ENCODE data around the gene TDRD10.
"Not testable (repeated sequence)": the region's sequence is repeated elsewhere in the genome, so short reads cannot be mapped to it uniquely, and the experiment has no call there.

The TDRD10 gene

GRCh38 chr1:154517661-154518060 is 15.6 kb downstream of the TDRD10 start:
- no peak for DNase-seq

GRCh38 chr1:154519591-154519991 is 17.6 kb downstream of the TDRD10 start:
- no peak for DNase-seq

GRCh38 chr1:154520333-154520732 is 18.3 kb downstream of the TDRD10 start:
- no peak for DNase-seq

- no peak for DNase-seq
Measured at GRCh38 chr1:154521695-154522094, 19.7 kb downstream of the TDRD10 start.

- DNase-seq: no peak
Measured at GRCh38 chr1:154524881-154525280, 22.9 kb downstream of the TDRD10 start.

GRCh38 chr1:154527192-154527591 is 25.2 kb downstream of the TDRD10 start:
- no peak for DNase-seq

GRCh38 chr1:154529308-154529707 is 27.3 kb downstream of the TDRD10 start:
- no peak for DNase-seq

- not testable (repeated sequence) for DNase-seq
Measured at GRCh38 chr1:154531950-154532349, 29.9 kb downstream of the TDRD10 start.

GRCh38 chr1:154533952-154534844 is 32.2 kb downstream of the TDRD10 start:
- DNase-seq: no peak

- DNase-seq: no peak
Measured at GRCh38 chr1:154536570-154536969, 34.6 kb downstream of the TDRD10 start.

- no peak for DNase-seq
Measured at GRCh38 chr1:154539486-154540483, 37.8 kb downstream of the TDRD10 start.

- DNase-seq: no peak
Measured at GRCh38 chr1:154541231-154541630, 39.2 kb downstream of the TDRD10 start.

- peak; percentile 69 to 78 for DNase-seq
Measured at GRCh38 chr1:154546264-154547063, 44.4 kb downstream of the TDRD10 start.

GRCh38 chr1:154547105-154547732 is 45.2 kb downstream of the TDRD10 start:
- DNase-seq: no peak

GRCh38 chr1:154548028-154548427 is 46.0 kb downstream of the TDRD10 start:
- no peak for DNase-seq

GRCh38 chr1:154549202-154549770 is 47.3 kb downstream of the TDRD10 start:
- no peak for DNase-seq

- no peak for DNase-seq
Measured at GRCh38 chr1:154550070-154550469, 48.1 kb downstream of the TDRD10 start.

- no peak for DNase-seq
Measured at GRCh38 chr1:154550657-154551056, 48.6 kb downstream of the TDRD10 start.

GRCh38 chr1:154551474-154551873 is 49.5 kb downstream of the TDRD10 start:
- DNase-seq: no peak

- DNase-seq: no peak
Measured at GRCh38 chr1:154552036-154552435, 50.0 kb downstream of the TDRD10 start.
